Chondrocyte (in vitro differentiated cells): ENCODE measurements around the gene ADGRB3. TPM values are rescaled to one million over a fixed set of nuclear protein-coding genes. Genes with fewer than 3 reads are reported as not detected.

Experiments used
- DNase-seq: peaks from one replicate; pipeline ENCODE4 v3.0.0; 2021; ENCODE audit warnings: mixed read lengths, low spot score
- H3K27ac Mint-ChIP-seq: one replicate; pipeline ENCODE4 v1.8.0; 2021; ENCODE audit warnings: mild to moderate bottlenecking, moderate library complexity, mixed read lengths; ENCODE audit not compliant: unreplicated experiment
- H3K27me3 Mint-ChIP-seq: 2 replicates; pipeline ENCODE4 v1.8.0; 2021; ENCODE audit warnings: low read depth, mixed read lengths
- H3K36me3 Mint-ChIP-seq: 2 replicates; pipeline ENCODE4 v1.8.0; 2021; ENCODE audit warnings: low read depth, mixed read lengths
- H3K4me1 Mint-ChIP-seq: 2 replicates; pipeline ENCODE4 v1.8.0; 2021; ENCODE audit warnings: low read depth, mild to moderate bottlenecking, mixed read lengths
- H3K4me3 Mint-ChIP-seq: one replicate; pipeline ENCODE4 v1.8.0; 2021; ENCODE audit warnings: mild to moderate bottlenecking, moderate library complexity, mixed read lengths; ENCODE audit not compliant: unreplicated experiment
- H3K9me3 Mint-ChIP-seq: 2 replicates; pipeline ENCODE4 v1.8.0; 2021; ENCODE audit warnings: low read depth, mixed read lengths
- total RNA-seq: library from RNA; stranded (reverse); gene quantifications from 3 replicates; pipeline ENCODE4 v1.2.1, GENCODE V29; 2021
- TF ChIP-seq, protein P1 (sequence below): fragments of 200-600 bp; sonication (generic); IDR thresholded peaks from 2 replicates; pipeline ENCODE4 v1.5.0; 2021; ENCODE audit warnings: antibody characterized with exemption, mild to moderate bottlenecking, moderate library complexity

ADGRB3 gene
- total RNA-seq, 1 donor from 2014 or later, result not detected

DNA sequence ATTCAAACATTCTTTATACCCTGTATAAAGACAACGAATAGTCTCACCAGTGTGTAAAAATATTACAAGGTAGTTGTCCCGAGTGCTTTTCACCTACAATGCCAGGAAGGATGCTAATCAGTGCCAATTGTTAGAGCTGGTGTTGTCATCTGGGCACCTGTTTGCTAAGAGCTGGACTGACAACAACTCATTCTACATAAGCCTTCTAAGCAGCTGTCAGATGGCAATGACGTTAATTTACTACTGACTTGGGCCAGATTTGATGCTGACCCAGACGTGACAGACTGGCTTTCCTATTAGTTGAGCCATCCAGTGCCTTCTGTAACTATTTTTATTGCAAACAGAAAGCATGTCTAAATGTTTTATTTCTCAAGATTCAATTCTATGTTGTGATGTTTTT lies 355.2 kb downstream of the ADGRB3 start:
- Mint-ChIP-seq H3K4me1 (peaks cover 6% of the 10 kb centered on the region), H3K27me3 (peaks cover 9% of the 10 kb centered on the region), H3K9me3 (no peaks in the 10 kb centered on the region), H3K4me3 (no peak overlapping the region), H3K27ac (no peak overlapping the region), H3K36me3 (no peaks in the 10 kb centered on the region)
- DNase-seq, result no peak
- TF ChIP-seq, protein P1, sequence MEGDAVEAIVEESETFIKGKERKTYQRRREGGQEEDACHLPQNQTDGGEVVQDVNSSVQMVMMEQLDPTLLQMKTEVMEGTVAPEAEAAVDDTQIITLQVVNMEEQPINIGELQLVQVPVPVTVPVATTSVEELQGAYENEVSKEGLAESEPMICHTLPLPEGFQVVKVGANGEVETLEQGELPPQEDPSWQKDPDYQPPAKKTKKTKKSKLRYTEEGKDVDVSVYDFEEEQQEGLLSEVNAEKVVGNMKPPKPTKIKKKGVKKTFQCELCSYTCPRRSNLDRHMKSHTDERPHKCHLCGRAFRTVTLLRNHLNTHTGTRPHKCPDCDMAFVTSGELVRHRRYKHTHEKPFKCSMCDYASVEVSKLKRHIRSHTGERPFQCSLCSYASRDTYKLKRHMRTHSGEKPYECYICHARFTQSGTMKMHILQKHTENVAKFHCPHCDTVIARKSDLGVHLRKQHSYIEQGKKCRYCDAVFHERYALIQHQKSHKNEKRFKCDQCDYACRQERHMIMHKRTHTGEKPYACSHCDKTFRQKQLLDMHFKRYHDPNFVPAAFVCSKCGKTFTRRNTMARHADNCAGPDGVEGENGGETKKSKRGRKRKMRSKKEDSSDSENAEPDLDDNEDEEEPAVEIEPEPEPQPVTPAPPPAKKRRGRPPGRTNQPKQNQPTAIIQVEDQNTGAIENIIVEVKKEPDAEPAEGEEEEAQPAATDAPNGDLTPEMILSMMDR, result no peak

DNA sequence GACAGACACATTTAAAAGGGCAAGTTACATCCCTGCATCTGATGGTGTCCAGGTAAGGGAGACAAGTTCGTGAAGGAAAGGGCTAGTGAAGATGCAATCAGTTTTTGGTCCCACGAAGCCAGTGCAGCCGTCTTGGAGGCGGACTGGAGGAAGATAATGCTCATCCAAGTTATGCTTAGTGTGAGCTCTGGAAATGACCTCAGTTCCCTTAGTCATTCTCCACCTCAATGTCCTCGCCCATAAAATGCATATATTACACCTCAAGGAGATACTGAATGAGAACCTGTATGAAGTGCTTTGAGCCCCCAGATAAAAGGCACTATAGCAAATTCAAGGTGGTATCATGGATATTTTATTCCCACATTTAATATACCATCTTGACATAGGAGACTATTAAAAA lies 358.8 kb downstream of the ADGRB3 start:
- no peaks in the 10 kb centered on the region for H3K9me3 Mint-ChIP-seq
- H3K36me3 Mint-ChIP-seq, result no peaks in the 10 kb centered on the region
- H3K27me3 Mint-ChIP-seq, result peaks cover 8% of the 10 kb centered on the region
- no peak overlapping the region for H3K4me3 Mint-ChIP-seq
- no peak for DNase-seq
- peaks cover 6% of the 10 kb centered on the region for H3K4me1 Mint-ChIP-seq
- H3K27ac Mint-ChIP-seq, result no peak overlapping the region
- TF ChIP-seq, protein P1, result no peak

DNA sequence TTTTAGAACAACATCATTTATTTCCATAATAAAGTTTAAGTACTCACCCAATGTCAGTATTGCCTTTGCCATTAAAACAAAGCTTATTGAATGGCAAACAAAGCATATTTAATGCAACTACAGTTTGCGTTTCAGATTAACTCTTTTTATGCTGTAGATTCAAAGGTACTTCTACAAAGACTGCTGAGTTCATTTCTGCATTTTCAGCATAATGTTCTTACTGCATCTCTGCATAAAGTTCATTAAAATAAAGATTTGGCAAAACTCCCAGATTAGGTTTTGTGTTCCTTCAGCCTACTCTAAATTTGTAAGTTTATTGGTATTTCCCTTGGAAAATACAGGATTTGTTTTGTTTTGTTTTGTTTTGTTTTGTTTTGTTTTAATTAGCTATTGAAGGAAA lies 359.4 kb downstream of the ADGRB3 start:
- no peaks in the 10 kb centered on the region for H3K9me3 Mint-ChIP-seq
- no peak for DNase-seq
- peaks cover 6% of the 10 kb centered on the region for H3K4me1 Mint-ChIP-seq
- H3K36me3 Mint-ChIP-seq, result no peaks in the 10 kb centered on the region
- H3K4me3 Mint-ChIP-seq, result no peak overlapping the region
- peaks cover 8% of the 10 kb centered on the region for H3K27me3 Mint-ChIP-seq
- H3K27ac Mint-ChIP-seq, result no peak overlapping the region
- TF ChIP-seq, protein P1, result no peak

DNA sequence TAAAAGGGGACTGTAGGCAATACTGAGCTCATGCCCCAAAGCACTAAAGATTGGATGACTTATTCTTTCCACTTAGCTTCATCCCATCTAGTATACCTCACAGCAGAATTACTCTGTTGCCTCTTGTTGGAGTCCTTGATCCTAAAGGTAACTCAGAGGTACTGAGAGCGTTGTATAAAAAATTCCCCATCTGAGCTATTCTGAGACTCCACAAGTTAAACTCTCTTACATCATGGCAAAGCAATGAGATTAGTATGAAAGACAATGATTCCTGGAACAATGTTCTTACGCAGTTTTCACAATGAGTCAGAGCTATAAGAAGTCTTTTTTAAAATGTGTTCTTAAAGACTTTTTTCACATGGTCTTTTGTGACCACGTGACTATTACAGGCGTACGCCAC lies 370.1 kb downstream of the ADGRB3 start:
- Mint-ChIP-seq H3K27me3 (no peaks in the 10 kb centered on the region), H3K9me3 (no peaks in the 10 kb centered on the region), H3K4me3 (no peak overlapping the region), H3K36me3 (no peaks in the 10 kb centered on the region), H3K27ac (no peak overlapping the region), H3K4me1 (no peaks in the 10 kb centered on the region)
- TF ChIP-seq, protein P1, result no peak
- DNase-seq, result no peak

DNA sequence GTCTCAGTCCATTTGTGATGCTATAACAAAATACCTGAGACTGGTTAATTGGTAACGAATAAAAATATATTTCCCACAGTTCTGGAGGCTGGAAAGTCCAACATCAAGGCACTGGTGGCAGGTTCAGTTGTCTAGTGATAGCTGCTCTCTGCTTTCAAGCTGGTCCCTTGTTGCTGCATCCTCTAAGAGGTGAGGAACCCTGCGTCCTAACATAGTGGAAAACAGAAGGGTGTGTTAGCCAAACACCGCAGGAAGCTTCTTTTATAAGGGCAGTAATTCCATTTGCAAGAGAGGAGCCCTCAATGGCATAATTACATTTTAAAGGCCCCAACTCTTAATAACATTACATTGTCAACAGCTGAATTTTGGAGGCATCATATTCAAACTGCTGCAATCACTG lies 372.7 kb downstream of the ADGRB3 start:
- TF ChIP-seq, protein P1, result no peak
- Mint-ChIP-seq H3K4me3 (no peak overlapping the region), H3K36me3 (no peaks in the 10 kb centered on the region), H3K4me1 (no peaks in the 10 kb centered on the region), H3K27me3 (no peaks in the 10 kb centered on the region), H3K9me3 (no peaks in the 10 kb centered on the region), H3K27ac (no peak overlapping the region)
- DNase-seq, result no peak
